SK-N-SH (cell line): Measurements from ENCODE around the gene DDIAS. TPM values are rescaled to one million over a fixed set of nuclear protein-coding genes. Genes with fewer than 3 reads are reported as not detected.
"Not testable (repeated sequence)": the region's sequence is repeated elsewhere in the genome, so short reads cannot be mapped to it uniquely, and the experiment has no call there.

Experiments
- CTCF ChIA-PET: fragments of 300-600, 350-600 bp; formaldehyde crosslinking; extraction: SDS; loops from one replicate; lab custom pipeline; 2021; lab: Yijun Ruan, JAX
- POLR2A ChIA-PET: fragments of 350-600 bp; sonication (Branson Sonifier 250); formaldehyde crosslinking; extraction: SDS; loops from one replicate; lab custom pipeline; 2020; ENCODE audit warnings: antibody characterized with exemption, inconsistent platforms; lab: Yijun Ruan, JAX
- DNase-seq: peaks from one replicate; pipeline ENCODE4 v3.0.0; 2012
- H2AFZ ChIP-seq: fragments of 200-600 bp; sonication (generic); 2 replicates; pipeline ENCODE4 v1.8.1; 2016; ENCODE audit warnings: antibody characterized with exemption, mild to moderate bottlenecking, low read depth
- H3F3A ChIP-seq: fragments of 200-600 bp; sonication (generic); replicated peaks from 2 replicates; pipeline ENCODE3; 2016; ENCODE audit warnings: antibody characterized with exemption, mild to moderate bottlenecking; ENCODE audit not compliant: insufficient read depth
- H3K27ac ChIP-seq, 2 experiments: fragments of 200-500 bp in 1 of 2; fragments of 200-600 bp in 1 of 2; sonication (Bioruptor generic) in 1 of 2; sonication (generic), shearing (Covaris generic) in 1 of 2; 2 replicates each; pipeline versions ENCODE4 v1.5.1 to v1.6.1; 2014 to 2016; ENCODE audit warnings: low read depth in 2 of 2, inconsistent platforms in 1 of 2, low read length in 1 of 2, mild to moderate bottlenecking in 1 of 2, mixed read lengths in 1 of 2
- H3K27me3 ChIP-seq: fragments of 200-600 bp; sonication (generic), shearing (Covaris generic); 2 replicates; pipeline ENCODE4 v1.6.1; 2016; ENCODE audit warnings: mixed run types; ENCODE audit not compliant: insufficient read depth
- H3K36me3 ChIP-seq, 2 experiments: fragments of 200-500 bp in 1 of 2; fragments of 200-600 bp in 1 of 2; sonication (Bioruptor generic) in 1 of 2; sonication (generic) in 1 of 2; replicated peaks in 1 of 2; 2 replicates each; pipeline versions ENCODE3 to v1.5.1; 2014 to 2016; ENCODE audit warnings: low read length in 1 of 2, mild to moderate bottlenecking in 1 of 2; ENCODE audit not compliant: insufficient read depth in 2 of 2, control insufficient read depth in 1 of 2
- H3K4me1 ChIP-seq, 2 experiments: fragments of 200-500 bp in 1 of 2; fragments of 200-600 bp in 1 of 2; sonication (Bioruptor generic) in 1 of 2; sonication (generic), shearing (Covaris generic) in 1 of 2; 2 replicates each; pipeline versions ENCODE4 v1.5.1 to v1.6.1; 2014 to 2016; ENCODE audit warnings: low read depth in 1 of 2, low read length in 1 of 2, mixed run types in 1 of 2; ENCODE audit not compliant: insufficient read depth in 2 of 2, control insufficient read depth in 1 of 2
- H3K4me2 ChIP-seq: fragments of 200-600 bp; sonication (generic), shearing (Covaris generic); 2 replicates; pipeline ENCODE4 v1.6.1; 2017; ENCODE audit warnings: mixed run types
- H3K4me3 ChIP-seq, 2 experiments: fragments of 200-500 bp in 1 of 2; fragments of 200-600 bp in 1 of 2; sonication (Bioruptor generic) in 1 of 2; sonication (generic), shearing (Covaris generic) in 1 of 2; 2 replicates each; pipeline versions ENCODE4 v1.5.1 to v1.8.1; 2014 to 2016; ENCODE audit warnings: low read depth in 2 of 2, inconsistent platforms in 1 of 2, low read length in 1 of 2, mild to moderate bottlenecking in 1 of 2, mixed read lengths in 1 of 2, moderate library complexity in 1 of 2
- H3K79me2 ChIP-seq: fragments of 200-600 bp; sonication (generic); 2 replicates; pipeline ENCODE4 v1.8.1; 2017; ENCODE audit warnings: mild to moderate bottlenecking; ENCODE audit not compliant: insufficient read depth
- H3K9ac ChIP-seq: fragments of 200-600 bp; sonication (generic); 2 replicates; pipeline ENCODE4 v1.6.1; 2017; ENCODE audit warnings: mixed run types
- H3K9me2 ChIP-seq: fragments of 200-600 bp; sonication (generic); 2 replicates; pipeline ENCODE4 v1.6.1; 2017; ENCODE audit warnings: mixed run types
- H3K9me3 ChIP-seq: fragments of 200-600 bp; sonication (generic); 2 replicates; pipeline ENCODE4 v1.6.1; 2017; ENCODE audit warnings: mixed run types, mild to moderate bottlenecking, moderate library complexity
- H4K20me1 ChIP-seq: fragments of 200-600 bp; sonication (generic); 2 replicates; pipeline ENCODE4 v1.6.1; 2017; ENCODE audit warnings: mild to moderate bottlenecking, mixed run types; ENCODE audit not compliant: insufficient read depth
- MXI1 ChIP-seq: IDR thresholded peaks from 2 replicates; pipeline ENCODE4 v1.6.1; 2012; ENCODE audit warnings: mild to moderate bottlenecking, low read depth, low read length, improper control_type of control experiment
- NRF1 ChIP-seq: IDR thresholded peaks from 2 replicates; pipeline ENCODE4 v1.6.1; 2012; ENCODE audit warnings: low read depth, mild to moderate bottlenecking, low read length
- PBX3 ChIP-seq: IDR thresholded peaks from 2 replicates; pipeline ENCODE4; 2012
- RAD21 ChIP-seq: IDR thresholded peaks from 2 replicates; pipeline ENCODE4 v1.6.1; 2012; ENCODE audit warnings: mild to moderate bottlenecking, low read length
- TAF1 ChIP-seq: IDR thresholded peaks from 2 replicates; pipeline ENCODE4 v1.6.1; 2012; ENCODE audit warnings: low read depth, mild to moderate bottlenecking, low read length, moderate library complexity, borderline replicate concordance
- TEAD4 ChIP-seq: IDR thresholded peaks from 2 replicates; pipeline ENCODE4 v1.4.0; 2012; ENCODE audit warnings: mild to moderate bottlenecking, borderline replicate concordance; ENCODE audit not compliant: insufficient read depth
- USF1 ChIP-seq: IDR thresholded peaks from 2 replicates; pipeline ENCODE4 v1.4.0; 2012; ENCODE audit warnings: low read depth, borderline replicate concordance
- WGBS: methylation state at CpG from one replicate; pipeline ENCODE4 v1.1.6; 2017; ENCODE audit warnings: low lambda C conversion rate; 5-methylcytosine and 5-hydroxymethylcytosine counted together
- polyA plus RNA-seq, 3 experiments: library from polyadenylated mRNA; depleted of rRNA; stranded (reverse); fragments of >200 nt; gene quantifications; 2 replicates each; pipeline ENCODE4 v1.2.3, GENCODE V29; 2012
- TF ChIP-seq, protein P1 (sequence below): IDR thresholded peaks from 2 replicates; pipeline ENCODE4 v1.6.1; 2012; ENCODE audit warnings: mild to moderate bottlenecking, low read depth, low read length, moderate library complexity

The DDIAS gene
- polyA plus RNA-seq, 1 of the 3 experiments (the other 2 are of a cell fraction) = 4.4 TPM

- CTCF ChIA-PET = no interaction called here
- WGBS = 63% methylated on average over 4 of the region's 4 CpGs
- POLR2A ChIA-PET = no interaction called here
Observed at GRCh38 chr11:82967381-82967780, 65.8 kb downstream of the DDIAS start.

DNA sequence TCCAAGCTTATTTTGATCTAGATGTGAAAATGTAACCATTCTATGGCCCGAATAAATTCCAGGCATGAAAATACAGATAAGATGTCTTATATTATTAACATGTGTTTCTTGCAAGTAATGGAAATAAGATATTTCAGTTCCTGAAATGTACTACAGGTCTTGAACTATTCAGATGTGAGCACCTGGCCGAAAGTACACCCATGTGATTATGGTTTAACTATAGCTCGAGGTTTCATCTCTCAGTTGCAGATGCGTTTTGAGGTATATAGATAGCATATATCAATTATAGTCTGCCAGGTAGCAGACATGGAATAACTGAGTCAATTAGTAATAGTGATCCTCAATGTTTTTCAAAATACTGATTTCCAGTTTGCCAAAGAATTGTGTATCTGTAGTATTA is 68.3 kb downstream of the DDIAS start:
- no peak for TF ChIP-seq MXI1
- TF ChIP-seq, protein P1, sequence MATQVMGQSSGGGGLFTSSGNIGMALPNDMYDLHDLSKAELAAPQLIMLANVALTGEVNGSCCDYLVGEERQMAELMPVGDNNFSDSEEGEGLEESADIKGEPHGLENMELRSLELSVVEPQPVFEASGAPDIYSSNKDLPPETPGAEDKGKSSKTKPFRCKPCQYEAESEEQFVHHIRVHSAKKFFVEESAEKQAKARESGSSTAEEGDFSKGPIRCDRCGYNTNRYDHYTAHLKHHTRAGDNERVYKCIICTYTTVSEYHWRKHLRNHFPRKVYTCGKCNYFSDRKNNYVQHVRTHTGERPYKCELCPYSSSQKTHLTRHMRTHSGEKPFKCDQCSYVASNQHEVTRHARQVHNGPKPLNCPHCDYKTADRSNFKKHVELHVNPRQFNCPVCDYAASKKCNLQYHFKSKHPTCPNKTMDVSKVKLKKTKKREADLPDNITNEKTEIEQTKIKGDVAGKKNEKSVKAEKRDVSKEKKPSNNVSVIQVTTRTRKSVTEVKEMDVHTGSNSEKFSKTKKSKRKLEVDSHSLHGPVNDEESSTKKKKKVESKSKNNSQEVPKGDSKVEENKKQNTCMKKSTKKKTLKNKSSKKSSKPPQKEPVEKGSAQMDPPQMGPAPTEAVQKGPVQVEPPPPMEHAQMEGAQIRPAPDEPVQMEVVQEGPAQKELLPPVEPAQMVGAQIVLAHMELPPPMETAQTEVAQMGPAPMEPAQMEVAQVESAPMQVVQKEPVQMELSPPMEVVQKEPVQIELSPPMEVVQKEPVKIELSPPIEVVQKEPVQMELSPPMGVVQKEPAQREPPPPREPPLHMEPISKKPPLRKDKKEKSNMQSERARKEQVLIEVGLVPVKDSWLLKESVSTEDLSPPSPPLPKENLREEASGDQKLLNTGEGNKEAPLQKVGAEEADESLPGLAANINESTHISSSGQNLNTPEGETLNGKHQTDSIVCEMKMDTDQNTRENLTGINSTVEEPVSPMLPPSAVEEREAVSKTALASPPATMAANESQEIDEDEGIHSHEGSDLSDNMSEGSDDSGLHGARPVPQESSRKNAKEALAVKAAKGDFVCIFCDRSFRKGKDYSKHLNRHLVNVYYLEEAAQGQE = no peak
- no peak for TF ChIP-seq NRF1
- no peak for TF ChIP-seq PBX3
- no peak for TF ChIP-seq RAD21
- no peak for TF ChIP-seq TEAD4
- Histone ChIP-seq H3K27me3 (no peaks in the 10 kb centered on the region), H3K4me3 (no peak overlapping the region), H3K9me3 (no peaks in the 10 kb centered on the region), H3K27ac (no peak overlapping the region), H3F3A (no peaks in the 10 kb centered on the region), H3K9ac (no peak overlapping the region), H4K20me1 (no peaks in the 10 kb centered on the region), H2AFZ (peak overlapping the region; percentile 21; the same call in 1 of the 2 replicates), H3K4me1 (no peaks in the 10 kb centered on the region), H3K9me2 (no peaks in the 10 kb centered on the region), H3K36me3 (no peaks in the 10 kb centered on the region), H3K4me2 (no peak overlapping the region), H3K79me2 (no peaks in the 10 kb centered on the region)
- 78% methylated on average over 4 of the region's 4 CpGs for WGBS
- ChIA-PET POLR2A (no interaction called here), CTCF (no interaction called here)
- no peak for DNase-seq

More at GRCh38 chr11:82967381-82967780, 65.8 kb downstream of the DDIAS start:
- Histone ChIP-seq H3K27me3 (no peaks in the 10 kb centered on the region), H3K4me2 (no peak overlapping the region), H2AFZ (no peak overlapping the region), H3K79me2 (no peaks in the 10 kb centered on the region)
- no peak for TF ChIP-seq TAF1
- TF ChIP-seq USF1 = no peak
- TF ChIP-seq, all 33 proteins: peak for 0
- Histone ChIP-seq H4K20me1 (no peaks in the 10 kb centered on the region), H3K36me3 (no peaks in the 10 kb centered on the region), H3K9me3 (no peaks in the 10 kb centered on the region), H3K27ac (no peak overlapping the region), H3K4me3 (no peak overlapping the region), H3F3A (no peaks in the 10 kb centered on the region), H3K9me2 (no peaks in the 10 kb centered on the region), H3K9ac (no peak overlapping the region), H3K4me1 (no peaks in the 10 kb centered on the region)
- DNase-seq = no peak

GRCh38 chr11:82970507-82971083 is 69.1 kb downstream of the DDIAS start:
- H2AFZ ChIP-seq, H3K4me1 ChIP-seq, H3K27ac ChIP-seq, CTCF ChIA-PET, POLR2A ChIA-PET, H3K9ac ChIP-seq, DNase-seq, H3F3A ChIP-seq, H3K4me3 ChIP-seq, H4K20me1 ChIP-seq, H3K27me3 ChIP-seq, H3K9me3 ChIP-seq, H3K36me3 ChIP-seq, H3K9me2 ChIP-seq, H3K79me2 ChIP-seq, H3K4me2 ChIP-seq: not testable (repeated sequence)
- 96% methylated on average over 31 of the region's 60 CpGs for WGBS

DNA sequence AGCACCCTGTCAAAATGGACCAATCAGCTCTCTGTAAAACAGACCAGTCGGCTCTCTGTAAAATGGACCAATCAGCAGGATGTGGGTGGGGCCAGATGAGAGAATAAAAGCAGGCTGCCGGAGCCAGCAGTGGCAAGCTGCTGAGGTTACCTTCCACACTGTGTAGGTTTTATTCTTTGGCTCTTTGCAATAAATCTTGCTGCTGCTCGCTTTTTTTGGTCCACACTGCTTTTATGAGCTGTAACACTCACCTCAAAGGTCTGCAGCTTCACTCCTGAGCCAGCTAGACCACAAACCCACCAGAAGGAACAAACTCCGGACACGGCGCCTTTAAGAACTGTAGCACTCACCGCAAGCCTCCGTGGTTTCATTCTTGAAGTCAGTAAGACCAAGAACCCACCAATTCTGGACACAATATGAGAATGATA is 70.0 kb downstream of the DDIAS start:
- H2AFZ ChIP-seq, H3K79me2 ChIP-seq, H3K36me3 ChIP-seq, H3K27ac ChIP-seq, H3K9ac ChIP-seq, H3K4me2 ChIP-seq, DNase-seq, H3K9me2 ChIP-seq, H3K9me3 ChIP-seq, CTCF ChIA-PET, H3K27me3 ChIP-seq, H3K4me1 ChIP-seq, H3K4me3 ChIP-seq, H3F3A ChIP-seq, H4K20me1 ChIP-seq: not testable (repeated sequence)
- WGBS = 98% methylated on average over 8 of the region's 8 CpGs
- POLR2A ChIA-PET = interaction anchor here (1.5 kb wide), 1 partner anchor 10 kb away, joined by 3 read pairs; no protein-coding TSS in a partner anchor
